CD4-positive, alpha-beta T cell treated with Interleukin-12 subunit alpha and Interleukin-12 subunit beta, for 1 hour (primary cell): ENCODE measurements around the gene NPW.

ENCODE experiments used
- DNase-seq: peaks from one replicate; pipeline ENCODE4 v3.0.0-alpha.2; 2020

Gene NPW

DNA sequence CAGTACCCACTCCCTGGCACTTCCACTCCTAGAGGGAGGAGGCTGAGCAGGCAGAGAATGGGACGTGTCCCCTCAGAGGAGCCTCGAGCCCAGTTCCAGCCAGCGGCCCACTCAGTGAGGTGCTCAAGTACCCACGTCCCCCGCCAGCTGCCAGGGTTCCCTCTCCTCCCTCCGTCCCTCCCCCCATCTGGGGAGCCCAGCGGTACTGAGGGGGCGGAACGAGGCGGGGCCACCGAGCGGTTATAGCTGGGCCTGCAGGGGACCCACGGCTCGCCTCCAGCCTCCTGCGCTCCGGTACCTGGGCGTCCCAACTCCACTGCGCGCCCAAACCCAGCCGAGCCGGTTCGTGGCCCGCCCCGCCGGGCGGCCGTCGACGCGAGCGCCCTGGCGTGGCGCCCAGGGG, at the start of gene NPW:
TSS of gene NPW (plus strand) at position 268 of the 403 bp plus-strand sequence.
- DNase-seq: peak; percentile 21

- DNase-seq: peak; percentile 98
These were observed 47.6 kb upstream of the NPW start, which contains the start of gene TBL3 for GRCh38 chr16:1971796-1972489. TBL3 (plus strand) TSS chr16:1972053; CDS start chr16:1972165, 112 bp downstream.

DNA sequence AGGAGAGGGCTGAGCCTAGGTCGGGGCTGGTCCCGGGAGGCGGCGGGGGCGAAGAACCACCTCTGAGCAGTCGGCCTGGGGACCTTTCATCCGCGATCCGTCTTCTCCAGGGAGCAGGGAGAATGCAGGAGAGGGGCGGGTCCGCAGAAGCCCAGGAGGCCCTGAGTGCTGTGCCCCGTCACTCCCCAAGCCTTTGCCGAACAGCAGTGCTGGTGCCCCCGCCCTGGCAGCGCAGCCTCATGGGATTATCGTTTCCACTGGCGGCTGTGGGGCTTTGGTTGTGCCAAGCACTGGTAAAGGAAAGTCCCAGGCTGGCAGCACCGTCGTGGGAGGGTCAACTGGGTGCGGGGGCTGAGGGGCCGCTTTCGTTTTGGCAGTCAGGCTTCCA, 47.1 kb upstream of the NPW start:
- no peak for DNase-seq

GRCh38 chr16:1973461-1974156, 46.0 kb upstream of the NPW start:
- no peak for DNase-seq

DNA sequence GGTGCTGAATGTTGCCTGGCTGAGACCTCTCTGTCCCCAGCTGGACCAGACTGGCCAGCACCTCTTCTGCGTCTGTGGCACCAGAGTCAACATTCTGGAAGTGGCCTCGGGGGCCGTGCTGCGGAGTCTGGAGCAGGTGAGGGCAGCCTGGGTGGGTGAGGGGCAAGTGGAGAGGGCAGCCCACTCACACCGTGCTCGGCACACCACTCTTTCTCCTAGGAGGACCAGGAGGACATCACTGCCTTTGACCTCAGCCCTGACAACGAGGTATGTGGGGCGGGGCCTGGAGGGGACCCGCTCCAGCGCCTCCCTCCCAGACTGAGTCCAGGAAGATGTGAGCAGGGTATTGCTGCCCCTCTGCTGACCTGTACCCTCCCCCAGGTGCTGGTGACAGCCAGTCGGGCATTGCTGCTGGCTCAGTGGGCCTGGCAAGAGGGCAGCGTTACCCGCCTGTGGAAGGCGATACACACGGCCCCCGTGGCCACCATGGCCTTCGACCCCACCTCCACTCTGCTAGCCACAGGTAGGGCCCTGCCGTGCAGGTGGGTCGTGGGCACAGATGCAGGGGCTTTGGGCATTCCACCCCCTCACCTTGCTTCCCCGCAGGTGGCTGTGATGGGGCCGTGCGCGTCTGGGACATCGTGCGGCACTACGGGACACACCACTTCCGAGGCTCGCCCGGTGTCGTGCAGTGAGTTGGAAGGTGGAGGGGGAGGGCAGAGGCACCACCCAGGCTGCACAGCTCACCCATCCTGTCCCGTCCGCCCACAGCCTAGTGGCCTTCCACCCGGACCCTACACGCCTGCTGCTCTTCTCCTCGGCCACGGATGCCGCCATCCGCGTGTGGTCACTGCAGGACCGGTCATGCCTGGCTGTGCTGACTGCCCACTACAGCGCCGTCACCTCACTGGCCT, 45.2 kb upstream of the NPW start:
- DNase-seq: no peak

- DNase-seq: no peak
These were observed 44.0 kb upstream of the NPW start for GRCh38 chr16:1975432-1976215.

- no peak for DNase-seq
These were observed 43.4 kb upstream of the NPW start for GRCh38 chr16:1976216-1976520.

DNA sequence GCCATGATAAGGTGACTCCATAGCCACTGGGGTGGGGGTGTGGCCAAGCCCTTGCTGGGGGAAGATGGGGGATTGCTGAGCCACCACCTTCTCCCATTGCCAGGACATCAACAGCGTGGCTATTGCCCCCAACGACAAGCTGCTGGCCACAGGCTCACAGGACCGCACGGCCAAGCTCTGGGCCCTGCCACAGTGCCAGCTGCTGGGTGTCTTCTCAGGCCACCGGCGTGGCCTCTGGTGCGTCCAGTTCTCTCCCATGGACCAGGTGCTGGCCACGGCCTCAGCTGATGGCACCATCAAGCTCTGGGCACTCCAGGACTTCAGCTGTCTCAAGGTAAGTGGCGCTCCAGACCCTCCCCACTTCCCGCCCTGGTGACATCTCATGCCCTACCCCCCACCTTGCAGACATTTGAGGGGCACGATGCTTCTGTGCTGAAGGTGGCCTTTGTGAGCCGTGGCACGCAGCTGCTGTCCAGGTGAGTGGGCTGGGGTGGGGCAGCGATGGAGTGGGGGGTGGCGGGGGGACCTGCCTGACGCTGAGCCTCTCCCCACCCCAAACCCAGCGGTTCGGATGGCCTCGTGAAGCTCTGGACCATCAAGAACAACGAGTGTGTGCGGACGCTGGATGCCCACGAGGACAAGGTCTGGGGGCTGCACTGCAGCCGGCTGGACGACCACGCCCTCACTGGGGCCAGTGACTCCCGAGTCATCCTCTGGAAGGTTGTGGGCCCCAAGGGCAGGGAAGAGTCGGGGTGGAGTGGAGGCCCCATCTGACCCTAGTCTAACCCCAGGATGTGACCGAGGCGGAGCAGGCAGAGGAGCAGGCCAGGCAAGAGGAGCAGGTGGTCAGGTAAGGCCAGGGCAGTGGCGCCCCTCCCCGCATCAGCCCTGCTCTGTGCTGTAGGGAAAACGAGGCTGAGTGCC, 42.4 kb upstream of the NPW start:
- DNase-seq: no peak

DNA sequence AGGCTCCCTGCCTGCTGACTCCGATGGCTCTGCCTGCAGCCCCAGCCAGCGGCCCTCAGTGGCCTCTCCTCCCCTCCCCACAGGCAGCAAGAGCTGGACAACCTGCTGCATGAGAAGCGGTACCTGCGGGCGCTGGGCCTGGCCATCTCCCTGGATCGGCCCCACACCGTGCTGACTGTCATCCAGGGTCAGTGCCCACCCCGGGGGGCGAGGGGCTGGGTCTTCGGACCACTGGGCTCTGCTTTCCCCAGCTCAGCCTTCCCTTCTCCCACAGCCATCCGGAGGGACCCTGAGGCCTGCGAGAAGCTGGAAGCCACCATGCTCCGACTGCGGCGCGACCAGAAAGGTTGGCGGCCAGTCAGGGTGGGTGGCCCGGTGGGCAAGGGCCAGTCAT, 41.7 kb upstream of the NPW start:
- DNase-seq: no peak

DNA sequence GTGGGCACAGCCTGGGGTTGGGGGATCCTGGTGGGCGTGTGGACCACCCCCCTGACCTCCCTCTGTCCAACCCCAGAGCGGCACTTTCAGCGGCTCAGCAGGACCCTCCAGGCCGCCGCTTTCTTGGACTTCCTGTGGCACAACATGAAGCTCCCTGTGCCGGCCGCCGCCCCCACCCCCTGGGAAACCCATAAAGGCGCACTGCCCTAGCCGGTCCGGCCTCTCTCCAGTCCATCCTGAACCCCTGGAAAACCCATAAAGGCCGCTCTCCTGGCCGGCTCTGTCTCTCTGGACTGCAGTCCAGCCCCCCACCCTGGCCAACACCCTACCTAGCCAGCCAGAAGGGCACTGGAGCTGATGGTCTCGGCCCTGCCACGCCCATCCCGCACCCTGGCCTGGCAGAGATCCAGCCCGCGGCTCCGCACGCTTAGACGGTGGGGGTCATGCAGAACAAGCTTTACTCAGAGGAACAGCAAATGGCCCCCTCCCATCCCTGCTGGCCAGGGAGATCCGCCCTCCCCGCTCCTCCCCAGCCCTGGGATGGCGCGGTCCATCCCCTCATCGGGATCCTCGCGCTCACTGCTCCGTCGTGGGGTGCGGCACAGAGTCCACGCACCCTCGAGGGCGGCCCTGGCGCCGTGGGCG, 41.0 kb upstream of the NPW start:
- no peak for DNase-seq

DNA sequence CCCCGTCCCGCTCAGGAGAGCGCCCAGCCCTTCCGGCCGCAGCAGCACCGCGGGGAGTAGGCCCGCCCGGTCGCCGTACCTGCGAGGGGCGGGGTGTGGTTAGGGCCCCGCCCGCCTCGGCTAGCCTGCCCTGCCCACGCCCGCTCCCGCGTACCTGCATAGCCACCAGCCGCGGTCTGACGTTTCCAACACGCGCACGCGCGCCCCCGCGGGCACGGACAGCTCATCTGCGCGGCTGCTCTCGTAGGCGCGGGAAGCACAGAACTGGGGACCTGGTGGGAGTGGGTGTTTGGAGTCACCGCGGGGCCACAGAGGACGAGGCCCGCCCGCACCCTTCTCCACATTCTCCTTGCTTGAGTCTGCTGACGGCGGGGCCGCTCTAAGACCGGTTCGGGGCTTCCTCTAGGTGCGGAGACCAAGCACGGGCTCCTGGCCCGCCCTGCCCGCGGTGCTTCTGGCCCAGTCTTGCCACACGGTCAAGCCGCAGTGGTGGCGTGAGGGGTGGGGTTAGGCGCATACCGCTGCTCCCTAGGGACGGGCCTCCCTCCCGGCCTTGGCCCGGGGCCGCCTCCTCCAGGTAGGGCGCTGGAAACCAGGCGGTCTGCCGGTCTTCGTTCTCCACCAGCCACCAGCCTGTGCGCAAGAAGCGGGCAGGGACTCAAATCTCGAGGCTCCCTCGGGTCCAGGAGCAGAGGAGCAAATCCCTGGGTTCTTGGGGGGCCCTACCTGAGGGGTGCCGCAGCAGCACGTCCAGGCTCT, 40.1 kb upstream of the NPW start:
- DNase-seq: peak; percentile 48

- DNase-seq: no peak
These were observed 39.4 kb upstream of the NPW start for GRCh38 chr16:1980030-1980769.

- no peak for DNase-seq
These were observed 38.9 kb upstream of the NPW start for GRCh38 chr16:1980770-1981087.

DNA sequence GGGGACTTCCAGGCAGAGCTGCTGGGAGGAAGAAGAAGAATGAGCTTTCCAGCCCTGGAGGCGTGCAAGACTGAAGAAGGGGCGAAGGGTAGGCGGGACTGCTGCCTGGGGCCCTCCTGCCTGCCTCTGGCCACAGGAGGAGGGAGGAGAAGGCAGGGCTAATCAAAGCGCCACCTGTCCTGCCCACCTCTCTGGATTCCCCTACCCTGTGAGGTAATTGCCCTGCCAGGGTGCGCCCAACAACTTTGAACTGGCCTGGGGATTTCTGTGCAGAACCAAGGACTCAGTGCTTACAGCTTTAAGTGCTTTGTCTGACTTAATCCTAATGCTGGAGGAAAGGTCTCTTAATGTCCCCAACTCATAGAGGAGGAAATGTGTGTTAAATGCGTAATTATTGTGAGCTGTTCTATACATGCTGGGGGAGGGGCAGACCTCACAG, 38.2 kb upstream of the NPW start, which contains the start of gene NOXO1:
TSS of gene NOXO1 (minus strand) at position 72 of the 439 bp plus-strand sequence. CDS start 290 bp downstream, outside the sequence.
- DNase-seq: no peak

GRCh38 chr16:1982013-1982433, 37.6 kb upstream of the NPW start:
- no peak for DNase-seq

GRCh38 chr16:1982991-1983543, 36.5 kb upstream of the NPW start:
- DNase-seq: no peak

GRCh38 chr16:1983544-1984346, 35.8 kb upstream of the NPW start, which contains the start of gene GFER:
GFER (plus strand) TSS chr16:1984193; CDS start chr16:1984219, 26 bp downstream.
- peak; percentile 81 for DNase-seq
